ENCODE data around the gene SKA2.

DNA sequence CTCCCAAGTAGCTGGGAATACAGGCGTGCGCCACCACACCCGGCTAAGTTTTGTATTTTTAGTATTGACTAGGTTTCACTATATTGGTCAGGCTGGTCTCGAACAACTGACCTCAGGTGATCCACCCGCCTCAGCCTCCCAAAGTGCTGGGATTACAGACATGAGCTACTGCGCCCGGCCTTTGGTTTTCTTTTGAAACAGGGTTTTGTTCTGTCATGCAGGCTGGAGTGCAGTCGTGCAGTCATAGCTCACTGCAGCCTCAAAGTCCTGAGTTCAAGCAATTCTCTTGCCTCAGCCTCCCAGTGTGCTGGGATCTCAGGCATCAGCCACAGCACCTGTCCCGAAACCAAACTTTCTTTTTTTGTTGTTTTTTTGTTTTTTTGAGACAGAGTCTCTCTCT, 25.6 kb upstream of the SKA2 start:
- no peak for TF ChIP-seq POLR2AphosphoS5 (IDR thresholded peaks at IDR 0.05; ENCODE audit: insufficient read depth, low read depth, low read length)
- TF ChIP-seq, protein P1, sequence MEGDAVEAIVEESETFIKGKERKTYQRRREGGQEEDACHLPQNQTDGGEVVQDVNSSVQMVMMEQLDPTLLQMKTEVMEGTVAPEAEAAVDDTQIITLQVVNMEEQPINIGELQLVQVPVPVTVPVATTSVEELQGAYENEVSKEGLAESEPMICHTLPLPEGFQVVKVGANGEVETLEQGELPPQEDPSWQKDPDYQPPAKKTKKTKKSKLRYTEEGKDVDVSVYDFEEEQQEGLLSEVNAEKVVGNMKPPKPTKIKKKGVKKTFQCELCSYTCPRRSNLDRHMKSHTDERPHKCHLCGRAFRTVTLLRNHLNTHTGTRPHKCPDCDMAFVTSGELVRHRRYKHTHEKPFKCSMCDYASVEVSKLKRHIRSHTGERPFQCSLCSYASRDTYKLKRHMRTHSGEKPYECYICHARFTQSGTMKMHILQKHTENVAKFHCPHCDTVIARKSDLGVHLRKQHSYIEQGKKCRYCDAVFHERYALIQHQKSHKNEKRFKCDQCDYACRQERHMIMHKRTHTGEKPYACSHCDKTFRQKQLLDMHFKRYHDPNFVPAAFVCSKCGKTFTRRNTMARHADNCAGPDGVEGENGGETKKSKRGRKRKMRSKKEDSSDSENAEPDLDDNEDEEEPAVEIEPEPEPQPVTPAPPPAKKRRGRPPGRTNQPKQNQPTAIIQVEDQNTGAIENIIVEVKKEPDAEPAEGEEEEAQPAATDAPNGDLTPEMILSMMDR (IDR thresholded peaks at IDR 0.05; ENCODE audit: extremely low read depth in 1 of 2, insufficient read depth in 1 of 2, low read depth in 1 of 2, low read length in 2 of 2): no peak
- TF ChIP-seq POLR2A (IDR thresholded peaks at IDR 0.05; ENCODE audit: low read depth, low read length): no peak
- TF ChIP-seq EZH2 (IDR thresholded peaks at IDR 0.05; ENCODE audit: borderline replicate concordance, low read depth, low read length, severe bottlenecking): no peak
- no peak for TF ChIP-seq JUN (IDR thresholded peaks at IDR 0.05; ENCODE audit: borderline replicate concordance, insufficient read depth, insufficient read length, low read depth)
- TF ChIP-seq, protein P2, sequence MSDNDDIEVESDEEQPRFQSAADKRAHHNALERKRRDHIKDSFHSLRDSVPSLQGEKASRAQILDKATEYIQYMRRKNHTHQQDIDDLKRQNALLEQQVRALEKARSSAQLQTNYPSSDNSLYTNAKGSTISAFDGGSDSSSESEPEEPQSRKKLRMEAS (IDR thresholded peaks at IDR 0.05; ENCODE audit: insufficient read depth, insufficient read length): no peak
